Stimulated activated CD8-positive, alpha-beta memory T cell treated with anti-CD3 and anti-CD28 coated beads, Interleukin-4, amount 100 ng/mL, for 1 hour (primary cell): ENCODE results near the gene TMEM97.
A peak's percentile ranks its signal among the peaks of the same experiment; 100 is the strongest.

Experiments
- DNase-seq, 2 donors: peaks; one replicate each; pipeline ENCODE4 v3.0.0-alpha.2; 2020; ENCODE audit warnings: low read depth in 2 of 2, low spot score in 1 of 2

TMEM97 gene

GRCh38 chr17:28363776-28364650, 45.0 kb downstream of the TMEM97 start:
- DNase-seq: no peak

DNA sequence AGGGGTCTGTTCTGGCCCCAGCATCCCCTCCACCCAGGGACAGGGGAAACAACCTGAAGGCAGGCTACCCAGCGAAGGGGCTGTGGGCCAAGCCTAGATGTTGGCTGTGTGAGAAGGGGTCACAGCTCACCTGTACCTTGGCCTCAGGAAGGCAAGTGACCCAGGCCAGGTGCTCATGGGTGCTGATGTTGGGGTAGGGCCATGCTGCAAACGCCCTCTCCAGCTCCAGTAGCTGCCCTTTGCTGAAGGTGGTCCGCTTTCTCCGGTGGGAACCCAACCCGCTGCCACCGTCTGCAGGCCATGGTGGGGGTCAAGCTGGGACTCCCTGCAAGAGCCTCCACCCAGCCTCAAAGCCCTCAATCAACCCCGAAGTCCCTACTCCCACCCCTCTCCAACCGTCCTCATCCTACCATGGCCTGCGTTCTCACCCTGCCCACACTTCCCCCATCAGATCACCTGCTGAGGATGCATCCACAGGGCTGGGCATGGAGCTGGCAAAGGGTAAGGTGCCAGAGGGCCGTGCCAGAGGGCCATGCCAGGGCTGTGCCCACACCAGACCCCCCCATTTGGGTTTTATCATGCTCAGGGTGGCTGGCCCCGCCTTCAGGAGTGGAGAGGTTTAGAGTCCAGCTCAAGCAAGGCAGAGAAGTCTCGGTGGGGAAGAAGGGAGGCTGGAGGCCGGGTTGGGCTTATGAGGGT, 45.8 kb downstream of the TMEM97 start, which contains the start of gene SEBOX:
TSS of gene SEBOX (minus strand) at position 535 of the 699 bp plus-strand sequence. CDS start at position 487, 48 bp downstream.
- no peak for DNase-seq

- DNase-seq: no peak
Measured at GRCh38 chr17:28365487-28365886, 46.5 kb downstream of the TMEM97 start.

DNA sequence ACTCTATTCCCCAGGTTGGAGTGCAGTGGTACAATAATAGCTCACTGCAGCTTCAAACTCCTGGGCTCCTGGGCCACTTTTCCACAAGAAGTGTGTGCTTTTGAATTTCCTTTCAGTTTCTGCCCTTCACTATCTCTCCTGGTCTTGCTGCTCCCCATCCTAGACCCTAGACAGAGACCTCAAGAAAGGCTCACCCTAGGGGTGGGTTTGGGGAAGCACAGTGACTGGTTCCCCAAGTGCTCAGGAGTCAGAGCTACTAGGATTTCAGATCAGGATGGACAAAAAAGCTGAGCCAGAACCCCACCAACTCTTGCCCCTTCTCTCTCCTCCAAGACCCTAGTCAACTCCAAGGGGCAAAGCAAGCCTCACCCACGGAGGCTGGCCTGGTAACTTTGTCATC, 47.6 kb downstream of the TMEM97 start:
- DNase-seq: no peak

GRCh38 chr17:28367641-28368305, 48.8 kb downstream of the TMEM97 start:
- no peak for DNase-seq

GRCh38 chr17:28368306-28368831, 49.4 kb downstream of the TMEM97 start:
- DNase-seq: no peak

GRCh38 chr17:28368915-28369683, 50.1 kb downstream of the TMEM97 start:
- DNase-seq: no peak

- DNase-seq: no peak
Measured at GRCh38 chr17:28369684-28370034, 50.7 kb downstream of the TMEM97 start.

GRCh38 chr17:28370035-28370743, 51.2 kb downstream of the TMEM97 start, which contains the start of gene VTN:
VTN (minus strand) TSS chr17:28370307; CDS start chr17:28370203, 104 bp downstream.
- DNase-seq: no peak

DNA sequence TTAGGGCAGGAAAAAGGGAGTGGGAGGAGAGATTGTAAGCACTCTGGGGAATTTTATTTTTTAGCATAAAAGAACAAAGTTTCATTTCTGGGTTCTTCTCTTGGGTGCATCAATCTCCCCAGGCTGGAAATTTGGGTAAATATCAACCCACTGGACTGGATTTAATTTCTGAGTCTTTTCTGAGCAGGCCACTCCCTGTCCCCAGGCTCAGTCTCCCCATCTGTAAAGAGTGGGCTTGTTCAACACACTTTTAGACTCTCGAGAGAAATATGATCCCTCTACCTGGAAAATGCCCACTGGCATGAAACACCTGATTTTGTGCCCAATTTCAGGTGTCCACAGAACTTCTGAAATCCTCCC, 51.7 kb downstream of the TMEM97 start:
- no peak for DNase-seq

- peak; percentile 60 for DNase-seq
Measured at GRCh38 chr17:28371245-28372202, 52.5 kb downstream of the TMEM97 start, which contains the start of gene SARM1. SARM1 (plus strand) TSS chr17:28371694; CDS start chr17:28372033, 339 bp downstream.

- DNase-seq: no peak
Measured at GRCh38 chr17:28372203-28372944, 53.4 kb downstream of the TMEM97 start.

- no peak for DNase-seq
Measured at GRCh38 chr17:28372945-28373274, 53.9 kb downstream of the TMEM97 start.
